Measurements from ENCODE around the gene APCDD1.

GRCh38 chr18:10519999-10520935 is 65.8 kb downstream of the APCDD1 start:
- TF ChIP-seq CTCF (IDR thresholded peaks at IDR 0.05) = peak; percentile 37 to 86 (median 76)
- no peak for TF ChIP-seq POLR2A (IDR thresholded peaks at IDR 0.05)

All from thyroid gland (tissue), 4 donors.